Left hindlimb (tissue), 1 donor: ENCODE measurements around the gene TYSND1.
A peak's percentile ranks its signal among the peaks of the same experiment; 100 is the strongest.
"Not testable (repeated sequence)": the region's sequence is repeated elsewhere in the genome, so short reads cannot be mapped to it uniquely, and the experiment has no call there.

ENCODE experiments used
- DNase-seq: peaks from one replicate; pipeline ENCODE4 v3.0.0-alpha.2; 2018

Gene TYSND1

DNA sequence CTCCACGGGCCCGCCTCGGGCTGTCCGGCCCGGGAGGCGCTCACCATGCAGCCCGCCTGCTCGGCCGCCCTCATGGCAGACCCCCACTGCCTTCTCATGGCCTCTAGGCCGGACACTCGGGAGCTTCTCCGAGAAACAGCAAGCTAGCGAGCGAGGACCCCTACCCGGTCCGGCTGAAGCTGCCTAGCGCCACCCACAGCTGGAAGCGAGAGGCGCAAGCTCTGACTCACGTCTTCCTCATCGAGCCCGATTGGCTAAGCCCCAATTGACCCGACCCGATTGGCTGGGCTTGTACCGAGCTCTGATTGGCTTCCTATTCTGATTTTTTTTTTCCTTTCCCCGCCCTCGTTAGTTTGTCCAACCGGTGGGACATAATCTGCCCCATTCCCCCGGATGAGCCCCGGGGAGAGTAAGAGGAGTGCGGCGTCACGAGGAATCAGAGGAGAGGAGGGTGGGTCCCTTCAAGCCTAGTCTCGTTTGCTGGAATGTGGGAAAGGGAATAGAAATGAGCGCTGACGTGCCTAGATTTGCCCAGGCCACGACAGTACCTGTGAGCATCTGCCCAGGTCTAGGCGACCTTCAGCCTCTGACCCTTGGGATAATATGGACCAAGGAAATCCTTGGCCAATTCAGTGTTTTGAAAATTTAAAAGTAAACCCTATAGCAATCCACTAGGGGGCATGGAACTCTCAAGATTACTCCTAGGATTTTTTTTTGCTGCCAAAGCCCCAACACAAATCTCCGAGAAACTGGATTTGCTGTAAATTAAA lies at the start of gene TYSND1:
TYSND1 (minus strand) TSS at position 212 of the 770 bp plus-strand sequence; CDS start at position 98, 114 bp downstream.
- peak; percentile 97 for DNase-seq

DNA sequence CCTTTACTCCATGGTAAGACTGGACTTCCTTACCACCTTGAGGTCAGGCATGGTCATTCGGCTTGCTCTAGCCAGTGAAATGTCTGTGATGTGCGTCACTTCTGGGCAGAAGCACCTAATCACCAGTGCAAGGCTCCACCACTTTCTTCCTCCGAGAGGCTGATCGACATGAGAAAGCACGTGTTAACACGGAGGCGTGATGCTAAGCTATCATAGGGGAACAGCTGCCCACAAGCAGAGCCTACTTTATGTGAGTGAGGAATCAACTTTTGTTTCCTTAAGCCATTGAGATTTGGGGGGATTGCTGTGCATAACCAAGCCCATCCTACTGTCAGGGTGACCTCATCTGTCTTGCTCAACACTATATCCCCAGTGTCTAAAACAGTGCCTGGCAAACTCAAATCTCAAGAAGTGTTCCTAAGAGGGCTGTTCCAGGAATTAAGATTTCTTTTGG lies 46.9 kb upstream of the TYSND1 start:
- no peak for DNase-seq

- DNase-seq, result peak; percentile 54
Observed at GRCh38 chr10:70192326-70192968, 45.9 kb upstream of the TYSND1 start.

GRCh38 chr10:70191972-70192305 lies 45.4 kb upstream of the TYSND1 start:
- no peak for DNase-seq

DNA sequence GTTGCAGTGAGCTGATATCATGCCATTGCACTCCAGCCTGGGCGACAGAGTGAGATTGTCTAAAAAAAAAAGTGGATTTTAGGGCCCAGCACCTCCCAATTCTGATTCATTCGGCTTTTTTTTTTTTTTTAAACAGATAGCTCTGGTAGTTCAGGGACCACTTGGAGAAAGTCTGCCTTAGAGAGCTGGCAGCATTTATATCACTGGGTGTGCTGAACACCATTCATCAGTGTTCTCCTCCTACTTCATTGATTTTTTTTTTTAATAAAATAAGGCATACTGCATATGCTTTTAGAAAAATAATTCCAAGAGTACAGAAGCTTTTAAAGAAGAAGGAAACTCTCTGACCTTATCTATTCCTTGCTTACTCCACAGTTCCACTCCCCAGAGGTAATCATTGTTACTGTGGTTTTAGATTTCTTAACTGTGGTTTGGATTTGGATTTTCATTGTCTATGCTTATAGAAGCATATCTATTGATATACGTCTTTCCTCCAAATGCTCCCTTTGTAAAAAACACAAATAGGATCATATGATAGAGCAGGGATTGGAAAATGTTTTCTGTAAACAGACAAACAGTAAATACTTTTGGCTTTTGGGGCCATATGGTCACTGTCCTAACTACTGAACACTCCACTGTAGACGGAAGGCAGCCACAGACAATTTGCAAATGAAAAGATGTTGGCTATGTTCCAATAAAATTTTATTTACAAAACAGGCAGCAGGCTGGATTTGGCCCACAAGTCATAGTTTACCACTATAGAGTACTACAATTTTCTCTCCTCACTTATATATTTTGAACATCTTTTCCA lies 44.9 kb upstream of the TYSND1 start:
- DNase-seq, result no peak

GRCh38 chr10:70190581-70190980 lies 44.1 kb upstream of the TYSND1 start:
- no peak for DNase-seq

DNA sequence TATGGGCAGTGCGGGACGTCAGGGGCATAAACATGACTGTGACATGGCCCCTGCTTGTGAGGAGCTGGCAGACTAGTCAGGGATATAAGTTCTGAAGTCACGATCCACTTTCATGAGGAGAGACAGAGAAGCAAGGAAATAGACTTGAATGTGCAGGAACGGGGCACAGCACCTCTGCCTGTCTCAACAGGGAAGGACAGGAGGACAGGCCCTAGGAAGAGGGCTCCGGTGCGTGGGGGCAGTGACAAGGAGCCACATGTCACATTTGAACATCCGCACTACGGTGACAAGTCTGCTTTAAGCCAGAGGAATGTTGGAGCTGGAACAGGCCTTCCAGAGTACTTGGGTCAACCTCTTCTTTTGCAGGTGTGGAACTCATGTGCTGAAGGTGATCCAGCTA lies 43.6 kb upstream of the TYSND1 start:
- no peak for DNase-seq

- no peak for DNase-seq
Observed at GRCh38 chr10:70188768-70189167, 42.3 kb upstream of the TYSND1 start.

DNA sequence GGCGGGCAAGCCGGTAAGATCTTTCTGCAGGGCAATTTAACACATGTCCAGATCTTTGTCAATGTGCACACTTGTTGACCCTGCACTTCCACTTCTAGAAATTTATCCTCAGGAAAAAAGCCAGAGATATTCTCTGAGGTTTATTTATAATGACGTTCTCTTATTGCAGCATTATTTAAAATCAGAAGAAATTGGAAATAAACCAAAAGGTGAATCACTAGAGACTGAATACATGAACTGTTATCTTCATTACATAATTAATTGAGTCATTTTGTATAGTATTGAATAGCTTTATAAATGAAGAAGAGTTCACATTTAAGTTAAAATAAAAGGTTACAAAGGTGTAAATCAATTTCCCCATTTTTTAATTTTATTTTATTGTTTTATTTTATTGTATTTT lies 40.1 kb upstream of the TYSND1 start:
- DNase-seq, result no peak

DNA sequence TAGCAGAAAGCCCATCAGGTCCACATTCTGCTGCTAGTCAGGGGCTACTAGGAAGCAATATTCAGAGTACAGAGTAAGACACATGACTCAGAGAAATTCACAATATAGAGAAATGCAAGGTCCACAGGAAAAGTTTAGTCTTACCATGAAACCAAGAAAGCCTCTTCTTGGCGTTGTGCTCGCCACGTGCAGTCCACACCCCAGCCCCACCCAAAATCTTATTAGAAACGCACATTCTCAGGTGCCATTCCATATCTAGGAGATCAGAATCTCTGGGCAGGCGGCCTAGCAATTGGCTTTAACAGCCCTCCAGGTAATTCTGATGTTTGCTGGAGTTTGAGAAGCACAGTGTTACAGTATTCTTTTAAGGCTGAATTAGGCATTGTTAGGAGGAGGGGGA lies 39.6 kb upstream of the TYSND1 start:
- no peak for DNase-seq

DNA sequence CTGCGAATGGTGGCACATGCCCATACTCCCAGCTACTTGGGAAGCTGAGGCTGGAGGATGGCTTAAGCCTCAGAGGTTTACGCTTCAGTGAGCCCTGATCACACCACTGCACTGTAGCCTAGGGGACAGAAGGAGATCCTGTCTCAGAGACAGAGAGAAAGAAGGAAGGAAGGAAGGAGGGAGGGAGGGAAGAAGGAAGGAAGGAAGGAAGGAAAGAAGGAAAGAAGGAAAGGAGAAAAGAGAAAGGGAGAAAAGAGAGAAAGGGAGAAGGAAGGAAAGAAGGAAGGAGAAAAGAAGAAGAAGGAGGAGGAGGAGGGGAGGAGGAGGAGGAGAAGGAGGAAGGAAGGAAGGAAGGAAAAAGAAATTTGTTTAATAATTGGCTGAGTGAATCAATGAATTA lies 36.8 kb upstream of the TYSND1 start:
- no peak for DNase-seq

DNA sequence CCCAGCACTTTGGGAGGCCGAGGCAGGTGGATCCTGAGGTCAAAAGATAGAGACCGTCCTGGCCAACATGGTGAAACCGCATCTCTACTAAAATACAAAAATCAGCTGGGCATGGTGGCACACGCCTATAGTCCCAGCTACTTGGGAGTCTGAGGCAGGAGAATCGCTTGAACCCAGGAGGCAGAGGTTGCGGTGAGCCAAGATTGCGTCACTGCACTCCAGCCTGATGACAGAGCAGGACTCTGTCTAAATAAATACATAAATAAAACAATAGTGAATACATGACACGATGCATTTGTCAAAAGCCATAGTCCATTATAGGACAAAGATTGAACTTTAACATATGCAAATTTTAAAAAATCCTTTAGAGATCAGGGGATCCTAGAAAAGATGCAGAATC lies 32.7 kb upstream of the TYSND1 start:
- DNase-seq, result not testable (repeated sequence)

DNA sequence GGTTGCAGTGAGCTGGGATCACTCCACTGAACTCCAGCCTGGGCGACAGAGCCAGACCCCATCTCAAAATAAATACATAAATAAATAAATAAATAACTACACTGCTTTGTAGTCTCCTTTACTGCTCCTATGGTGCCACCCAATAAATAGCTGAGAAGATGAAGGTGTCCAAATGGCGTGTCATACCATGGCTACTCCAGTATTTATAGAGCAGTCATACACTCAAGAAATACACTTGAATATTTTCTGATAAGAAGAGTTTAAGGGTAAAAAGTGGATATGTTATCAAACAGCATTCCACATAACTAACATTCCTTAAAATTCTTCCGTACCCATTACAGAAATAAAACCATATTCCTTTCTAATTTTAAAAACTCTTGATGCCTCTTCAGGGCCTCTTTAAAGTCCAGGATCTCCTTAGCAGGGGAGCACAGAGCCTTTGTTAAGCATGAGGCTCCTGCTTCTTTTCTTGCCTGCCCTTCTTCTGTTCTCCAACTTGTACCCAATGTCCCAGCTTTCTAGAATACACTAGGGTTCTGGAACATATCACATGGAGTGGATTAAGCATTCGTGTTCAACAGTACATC lies 31.7 kb upstream of the TYSND1 start:
- DNase-seq, result no peak

- DNase-seq, result no peak
Observed at GRCh38 chr10:70176441-70176840, 29.9 kb upstream of the TYSND1 start.

DNA sequence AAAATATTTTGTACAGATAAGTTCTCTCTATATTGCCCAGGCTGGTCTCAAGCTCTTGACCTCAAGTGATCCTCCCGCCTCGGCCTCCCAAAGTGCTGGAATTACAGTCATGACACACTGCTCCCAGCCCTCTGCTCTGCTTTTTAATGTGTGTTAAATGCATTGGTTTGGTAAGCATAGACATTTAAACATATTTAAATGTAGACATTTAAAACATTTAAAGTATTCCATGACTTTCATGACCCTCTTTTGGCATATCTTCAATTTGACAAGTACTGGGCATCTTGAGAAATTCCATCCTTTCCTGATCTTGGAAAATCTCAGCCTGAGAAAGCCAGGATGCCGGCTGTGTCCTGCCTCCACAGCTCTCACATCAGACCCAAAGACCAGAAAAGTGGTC lies 29.0 kb upstream of the TYSND1 start:
- no peak for DNase-seq

DNA sequence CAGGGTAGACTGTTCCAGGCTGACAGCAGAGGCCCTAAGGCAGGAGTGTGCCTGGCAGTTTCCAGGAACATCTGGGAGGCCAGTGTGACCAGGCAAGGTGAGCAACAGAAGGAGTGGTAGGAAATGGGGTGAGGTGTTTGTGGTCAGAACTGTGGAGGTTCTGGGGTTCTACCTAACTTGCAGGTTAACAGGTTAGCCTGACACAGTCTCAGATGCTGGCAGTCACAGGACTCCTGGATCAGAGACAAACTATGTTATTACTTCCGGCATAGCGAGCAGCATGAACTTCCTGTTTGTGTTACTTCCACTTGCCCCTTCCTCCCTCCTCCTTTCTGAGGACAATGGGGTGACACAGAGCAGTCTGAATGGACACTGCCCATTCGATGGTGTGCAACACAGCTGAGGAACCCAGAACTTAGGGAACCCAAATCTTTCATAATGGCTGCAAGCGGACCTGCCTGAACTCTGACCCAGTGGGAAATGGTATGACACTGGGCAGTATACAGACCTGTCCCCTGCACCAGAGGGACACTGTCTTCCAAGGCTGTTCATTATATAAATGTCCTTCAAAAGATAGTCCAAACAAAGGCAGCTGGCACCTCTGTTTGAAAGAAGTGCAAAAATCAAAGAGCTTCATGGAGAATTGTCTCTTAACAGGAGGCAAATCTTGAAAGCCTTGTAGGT lies 27.7 kb upstream of the TYSND1 start:
- DNase-seq, result no peak

DNA sequence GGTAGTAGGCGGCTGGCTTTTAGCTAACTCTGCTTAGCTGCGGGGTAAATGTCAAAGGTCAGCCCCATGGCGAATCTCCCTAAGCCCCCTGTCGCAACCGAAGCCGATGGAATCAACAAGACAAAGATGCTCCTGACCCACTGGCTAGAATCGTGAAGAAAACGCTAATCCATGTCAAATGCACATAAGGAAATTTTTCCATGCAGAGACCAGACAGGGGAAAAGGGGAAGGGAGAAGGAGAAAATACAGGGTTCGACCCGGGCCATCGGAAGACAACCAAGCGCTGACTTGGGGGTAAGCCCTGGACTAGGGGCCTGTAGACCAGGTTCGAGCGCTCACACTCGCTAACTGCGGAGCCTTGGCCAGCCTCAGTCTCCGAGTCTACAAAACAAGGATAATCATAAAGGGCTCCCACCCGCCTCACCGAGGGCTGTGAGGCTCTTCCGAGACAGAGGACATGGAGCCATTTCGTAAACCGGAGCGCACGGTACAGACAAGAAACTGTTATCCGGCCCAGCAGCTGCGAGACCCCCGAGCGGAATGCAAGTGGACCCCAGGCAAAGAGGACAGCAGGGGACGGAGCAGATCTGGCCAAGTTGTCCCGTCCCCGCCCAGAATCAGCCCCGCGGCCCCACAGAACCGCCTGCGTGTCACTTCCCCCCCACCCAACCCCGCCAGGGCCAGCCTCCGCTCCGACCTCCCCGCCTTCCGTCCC lies 23.3 kb upstream of the TYSND1 start:
- DNase-seq, result no peak

DNA sequence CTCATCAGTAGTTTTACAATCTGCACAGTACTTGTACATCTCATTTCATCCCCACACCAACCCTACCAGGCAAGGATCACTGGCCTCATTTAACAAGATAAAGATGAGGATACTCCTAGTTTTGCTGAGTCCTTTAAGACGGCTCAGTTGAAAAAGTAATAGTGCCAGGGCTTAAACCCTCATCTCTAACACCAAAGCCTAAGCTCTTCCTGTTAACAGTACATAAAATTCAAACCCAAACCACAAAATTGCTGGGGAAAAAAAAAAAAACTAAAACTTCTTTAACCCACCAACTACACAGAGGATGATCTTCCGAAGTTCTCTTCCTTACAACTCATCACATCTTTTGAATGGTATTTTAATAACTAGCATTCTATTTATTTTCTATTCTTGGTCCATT lies 22.5 kb upstream of the TYSND1 start:
- no peak for DNase-seq

DNA sequence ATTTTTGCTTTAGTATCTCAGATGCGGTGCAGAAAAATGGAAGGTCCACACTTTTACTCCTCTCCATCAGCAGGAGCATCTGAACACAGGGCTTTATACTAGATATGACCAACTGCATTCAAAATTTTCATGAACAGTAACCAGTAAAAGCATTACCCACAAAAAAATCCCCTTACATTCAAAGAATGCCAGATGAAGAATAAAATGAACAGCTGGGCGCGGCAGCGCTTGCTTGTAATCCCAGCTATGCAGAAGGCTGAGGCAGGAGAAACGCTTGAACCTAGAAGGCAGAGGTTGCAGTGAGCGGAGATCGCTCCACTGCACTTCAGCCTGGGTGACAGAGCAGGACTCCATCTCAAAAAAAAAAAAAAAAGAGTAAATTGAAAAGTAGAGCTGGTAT lies 20.7 kb upstream of the TYSND1 start:
- DNase-seq, result no peak

GRCh38 chr10:70166394-70166793 lies 19.9 kb upstream of the TYSND1 start:
- no peak for DNase-seq

DNA sequence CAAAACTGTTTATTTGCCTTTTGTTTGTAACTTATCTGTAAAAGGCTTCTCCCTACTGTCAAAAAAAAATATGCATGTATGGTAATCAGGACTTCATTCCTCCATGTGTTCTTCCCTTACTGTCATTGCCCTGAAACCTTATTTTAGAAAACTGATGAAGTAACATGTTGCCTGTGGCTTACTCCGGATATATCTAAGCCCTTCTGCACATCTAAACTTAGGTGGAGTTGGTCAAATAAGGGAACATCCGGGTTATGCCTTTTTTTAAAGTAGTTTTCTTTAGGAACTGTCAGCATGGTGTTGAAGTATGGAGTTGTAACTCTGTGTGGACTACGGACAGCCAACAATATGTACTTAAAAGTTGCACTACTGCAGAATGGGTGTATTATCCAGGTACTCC lies 17.7 kb upstream of the TYSND1 start:
- DNase-seq, result no peak

DNA sequence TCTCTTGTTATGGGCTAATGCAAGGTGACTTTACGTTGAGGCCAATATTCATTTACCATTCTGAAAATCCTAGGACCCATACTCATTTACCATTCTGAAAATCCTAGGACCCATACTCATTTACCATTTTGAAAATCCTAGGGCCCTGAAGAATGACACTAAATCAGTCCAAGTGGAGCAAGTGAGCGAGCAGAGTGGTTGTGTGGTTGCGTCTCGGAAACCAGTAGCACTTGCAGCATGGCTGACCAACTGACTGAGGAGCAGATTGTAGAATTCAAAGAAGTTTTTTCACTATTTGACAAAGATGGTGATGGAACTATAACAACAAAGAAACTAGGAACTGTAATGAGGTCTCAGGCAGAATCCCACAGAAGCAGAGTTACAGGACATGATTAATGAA lies 16.9 kb upstream of the TYSND1 start:
- DNase-seq, result no peak
